WTC11 (cell line): ENCODE measurements around the gene TTLL12. TPM values are rescaled to one million over a fixed set of nuclear protein-coding genes. Genes with fewer than 3 reads are reported as not detected.

Experiments used
- ATAC-seq: fragments of 200-7000 bp; cut with Tn5 transposase; 2 replicates; pipeline ENCODE4 v1.10.0; 2021; ENCODE audit warnings: mild to moderate bottlenecking, moderate library complexity
- CTCF ChIA-PET: fragments of 300-600 bp; sonication (Branson Sonifier 250); formaldehyde crosslinking; loops from one replicate; lab custom pipeline; 2021; ENCODE audit warnings: antibody characterized with exemption; lab: Charles Lee
- POLR2A ChIA-PET: fragments of 350-600 bp; sonication (Branson Sonifier 250); formaldehyde crosslinking; loops from one replicate; lab custom pipeline; 2021; ENCODE audit warnings: antibody characterized with exemption; lab: Charles Lee
- DNase-seq: peaks from one replicate; pipeline ENCODE4 v3.0.0; 2021; ENCODE audit warnings: low spot score
- H3K27ac Mint-ChIP-seq: 2 replicates; pipeline ENCODE4 v1.8.0; 2021; ENCODE audit warnings: mixed read lengths
- H3K27me3 Mint-ChIP-seq: 2 replicates; pipeline ENCODE4 v1.8.0; 2021; ENCODE audit warnings: low read depth, mild to moderate bottlenecking, moderate library complexity, mixed read lengths
- H3K36me3 Mint-ChIP-seq: 2 replicates; pipeline ENCODE4 v1.8.0; 2021; ENCODE audit warnings: mixed read lengths
- H3K4me1 Mint-ChIP-seq: 2 replicates; pipeline ENCODE4 v1.8.0; 2022; ENCODE audit warnings: mixed read lengths
- H3K4me3 Mint-ChIP-seq: 2 replicates; pipeline ENCODE4 v1.8.0; 2021; ENCODE audit warnings: mild to moderate bottlenecking, moderate library complexity, mixed read lengths
- H3K9me3 Mint-ChIP-seq: 2 replicates; pipeline ENCODE4 v1.8.0; 2021; ENCODE audit warnings: mixed read lengths
- ATF2 ChIP-seq: sonication (generic); formaldehyde crosslinking; IDR thresholded peaks from 2 replicates; pipeline ENCODE4 v1.8.1; 2022; ENCODE audit warnings: low read depth, missing genetic modification reagents, borderline replicate concordance
- ATF6 ChIP-seq: sonication (generic); formaldehyde crosslinking; IDR thresholded peaks from 2 replicates; pipeline ENCODE4 v1.8.1; 2023; ENCODE audit warnings: mild to moderate bottlenecking, missing genetic modification reagents
- E2F1 ChIP-seq: sonication (generic); formaldehyde crosslinking; IDR thresholded peaks from 2 replicates; pipeline ENCODE4 v1.8.0; 2022; ENCODE audit warnings: mild to moderate bottlenecking, missing genetic modification reagents
- ELF4 ChIP-seq: sonication (generic); formaldehyde crosslinking; IDR thresholded peaks from 2 replicates; pipeline ENCODE4 v1.8.1; 2022; ENCODE audit warnings: low read depth, mild to moderate bottlenecking, moderate library complexity, missing genetic modification reagents
- EMX1 ChIP-seq: fragments of 250-450 bp; sonication (Bioruptor Pico); IDR thresholded peaks from 2 replicates; pipeline ENCODE4 v1.8.0; 2021; ENCODE audit warnings: mild to moderate bottlenecking
- FOXP1 ChIP-seq: sonication (generic); formaldehyde crosslinking; IDR thresholded peaks from 2 replicates; pipeline ENCODE4 v1.8.0; 2022; ENCODE audit warnings: missing genetic modification reagents, mild to moderate bottlenecking, moderate library complexity, borderline replicate concordance
- IRF1 ChIP-seq: sonication (generic); formaldehyde crosslinking; IDR thresholded peaks from 2 replicates; pipeline ENCODE4 v1.8.0; 2023; ENCODE audit warnings: missing genetic modification reagents
- JUN ChIP-seq: sonication (generic); formaldehyde crosslinking; IDR thresholded peaks from 2 replicates; pipeline ENCODE4 v1.8.0; 2023; ENCODE audit warnings: mild to moderate bottlenecking, missing genetic modification reagents
- KAT7 ChIP-seq: sonication (generic); formaldehyde crosslinking; IDR thresholded peaks from 2 replicates; pipeline ENCODE4 v1.8.1; 2023; ENCODE audit warnings: missing genetic modification reagents, mild to moderate bottlenecking, borderline replicate concordance
- MYBL2 ChIP-seq: sonication (generic); formaldehyde crosslinking; IDR thresholded peaks from 2 replicates; pipeline ENCODE4 v1.8.1; 2023; ENCODE audit warnings: mild to moderate bottlenecking, moderate library complexity, missing genetic modification reagents
- NFE2L1 ChIP-seq: sonication (generic); formaldehyde crosslinking; IDR thresholded peaks from 2 replicates; pipeline ENCODE4 v1.8.1; 2023; ENCODE audit warnings: missing genetic modification reagents
- SMAD3 ChIP-seq: sonication (generic); formaldehyde crosslinking; IDR thresholded peaks from 2 replicates; pipeline ENCODE4 v1.8.0; 2022; ENCODE audit warnings: missing genetic modification reagents, mild to moderate bottlenecking, borderline replicate concordance
- TP53 ChIP-seq: sonication (generic); formaldehyde crosslinking; IDR thresholded peaks from 2 replicates; pipeline ENCODE4 v1.8.1; 2023; ENCODE audit warnings: mild to moderate bottlenecking, missing genetic modification reagents
- ZNF138 ChIP-seq: sonication (generic); formaldehyde crosslinking; conservative IDR thresholded peaks from 2 replicates; pipeline ENCODE4 v1.8.1; 2022; ENCODE audit warnings: mild to moderate bottlenecking, moderate library complexity, missing genetic modification reagents
- ZNF423 ChIP-seq: fragments of 250-450 bp; sonication (Bioruptor Pico); IDR thresholded peaks from 2 replicates; pipeline ENCODE4 v2.1.2; 2022; ENCODE audit warnings: mild to moderate bottlenecking, moderate library complexity
- total RNA-seq: library from RNA; stranded (reverse); gene quantifications from 3 replicates; pipeline ENCODE4 v1.2.3, GENCODE V29; 2021
- TF ChIP-seq, protein P1 (sequence below): fragments of 250-450 bp; sonication (Bioruptor Pico); IDR thresholded peaks from 2 replicates; pipeline ENCODE4 v1.9.0; 2021; ENCODE audit warnings: mild to moderate bottlenecking
- TF ChIP-seq, protein P2 (sequence below): sonication (generic); formaldehyde crosslinking; IDR thresholded peaks from 2 replicates; pipeline ENCODE4 v1.8.0; 2022; ENCODE audit warnings: mild to moderate bottlenecking, missing genetic modification reagents
- TF ChIP-seq, protein P3 (sequence below): sonication (generic); formaldehyde crosslinking; IDR thresholded peaks from 2 replicates; pipeline ENCODE4 v1.8.1; 2022; ENCODE audit warnings: missing genetic modification reagents, borderline replicate concordance
- TF ChIP-seq, protein P4 (sequence below): sonication (generic); formaldehyde crosslinking; IDR thresholded peaks from 2 replicates; pipeline ENCODE4 v1.8.0; 2023; ENCODE audit warnings: missing genetic modification reagents, mild to moderate bottlenecking, borderline replicate concordance

TTLL12 gene
- total RNA-seq, 1 experiment from 2014 or later, result 134 TPM

DNA sequence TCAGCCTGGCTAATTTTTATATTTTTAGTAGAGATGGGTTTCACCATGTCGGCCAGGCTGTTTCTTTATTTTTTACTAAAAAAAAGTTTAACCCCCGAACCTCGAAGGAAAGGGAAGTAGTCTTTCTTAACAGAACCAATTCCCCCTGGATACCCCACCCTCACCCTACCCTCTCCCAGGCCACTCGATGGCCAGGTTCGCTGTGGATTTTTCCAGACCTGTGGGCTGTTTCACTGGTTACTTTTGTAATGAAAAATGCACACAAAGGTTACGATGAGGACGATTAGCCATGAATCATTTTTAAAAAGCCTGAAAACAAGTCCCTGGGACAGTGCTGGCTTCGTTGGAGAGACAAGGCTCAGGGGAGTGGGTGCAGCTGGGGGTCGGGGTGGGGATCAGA, 33.0 kb downstream of the TTLL12 start (continued):
- TF ChIP-seq SMAD3 (CRISPR knock-in tag) (no peak), ATF2 (CRISPR knock-in tag) (no peak), E2F1 (no peak), EMX1 (CRISPR knock-in tag) (no peak), FOXP1 (CRISPR knock-in tag) (no peak), ATF6 (CRISPR knock-in tag) (no peak), ELF4 (no peak), MYBL2 (CRISPR knock-in tag) (no peak)
- TF ChIP-seq, protein P1, sequence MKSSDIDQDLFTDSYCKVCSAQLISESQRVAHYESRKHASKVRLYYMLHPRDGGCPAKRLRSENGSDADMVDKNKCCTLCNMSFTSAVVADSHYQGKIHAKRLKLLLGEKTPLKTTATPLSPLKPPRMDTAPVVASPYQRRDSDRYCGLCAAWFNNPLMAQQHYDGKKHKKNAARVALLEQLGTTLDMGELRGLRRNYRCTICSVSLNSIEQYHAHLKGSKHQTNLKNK, result no peak
- TF ChIP-seq, protein P2, sequence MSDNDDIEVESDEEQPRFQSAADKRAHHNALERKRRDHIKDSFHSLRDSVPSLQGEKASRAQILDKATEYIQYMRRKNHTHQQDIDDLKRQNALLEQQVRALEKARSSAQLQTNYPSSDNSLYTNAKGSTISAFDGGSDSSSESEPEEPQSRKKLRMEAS (CRISPR knock-in tag), result no peak
- TF ChIP-seq, all 79 proteins: peak for 0

- Mint-ChIP-seq H3K9me3 (no peaks in the 10 kb centered on the region), H3K36me3 (no peaks in the 10 kb centered on the region), H3K4me3 (peak overlapping the region; percentile 49), H3K4me1 (peaks cover 8% of the 10 kb centered on the region), H3K27me3 (peaks cover 14% of the 10 kb centered on the region), H3K27ac (no peak overlapping the region)
- POLR2A ChIA-PET, result no interaction called here
- DNase-seq (no peak), ATAC-seq (peak; percentile 12)
- CTCF ChIA-PET, result interaction anchor here (1.0 kb wide), 1 partner anchor 285 kb away, joined by 4 read pairs; no protein-coding TSS in a partner anchor
- TF ChIP-seq, protein P3, sequence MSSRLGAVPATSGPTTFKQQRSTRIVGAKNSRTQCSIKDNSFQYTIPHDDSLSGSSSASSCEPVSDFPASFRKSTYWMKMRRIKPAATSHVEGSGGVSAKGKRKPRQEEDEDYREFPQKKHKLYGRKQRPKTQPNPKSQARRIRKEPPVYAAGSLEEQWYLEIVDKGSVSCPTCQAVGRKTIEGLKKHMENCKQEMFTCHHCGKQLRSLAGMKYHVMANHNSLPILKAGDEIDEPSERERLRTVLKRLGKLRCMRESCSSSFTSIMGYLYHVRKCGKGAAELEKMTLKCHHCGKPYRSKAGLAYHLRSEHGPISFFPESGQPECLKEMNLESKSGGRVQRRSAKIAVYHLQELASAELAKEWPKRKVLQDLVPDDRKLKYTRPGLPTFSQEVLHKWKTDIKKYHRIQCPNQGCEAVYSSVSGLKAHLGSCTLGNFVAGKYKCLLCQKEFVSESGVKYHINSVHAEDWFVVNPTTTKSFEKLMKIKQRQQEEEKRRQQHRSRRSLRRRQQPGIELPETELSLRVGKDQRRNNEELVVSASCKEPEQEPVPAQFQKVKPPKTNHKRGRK (CRISPR knock-in tag), result 0 out of 2 replicates have a peak, but pooled peaks have one; percentile 82
- TF ChIP-seq EMX1 (CRISPR knock-in tag) (no peak), IRF1 (CRISPR knock-in tag) (no peak)
Observed at GRCh38 chr22:43152357-43153071, 34.4 kb downstream of the TTLL12 start.

DNA sequence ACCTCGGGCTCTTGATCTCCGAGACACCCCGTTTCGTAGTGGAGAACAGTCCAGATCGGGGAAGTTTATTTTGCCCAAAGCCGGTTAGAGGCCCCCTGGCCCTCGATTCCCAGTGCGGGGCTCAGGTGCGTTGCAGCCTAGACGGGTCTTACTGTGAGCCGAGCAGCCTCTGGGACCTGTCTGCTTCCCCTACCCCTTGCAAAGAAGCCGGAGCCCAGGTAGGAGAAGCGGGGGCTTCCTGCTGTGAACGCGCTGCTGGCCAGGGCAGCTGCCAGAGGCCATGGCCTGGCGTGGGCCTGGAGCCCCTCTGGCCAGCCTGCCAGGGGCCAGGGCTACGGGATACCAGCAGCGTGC, 35.0 kb downstream of the TTLL12 start:
- Mint-ChIP-seq H3K4me1 (peaks cover 8% of the 10 kb centered on the region), H3K9me3 (no peaks in the 10 kb centered on the region), H3K27me3 (peaks cover 14% of the 10 kb centered on the region), H3K27ac (no peak overlapping the region), H3K36me3 (no peaks in the 10 kb centered on the region), H3K4me3 (peak overlapping the region; percentile 49)
- peak; percentile 16 for ATAC-seq
- POLR2A ChIA-PET, result no interaction called here
- DNase-seq, result no peak
- CTCF ChIA-PET, result no interaction called here
- no peak for TF ChIP-seq KAT7 (CRISPR knock-in tag)
- TF ChIP-seq JUN, result no peak
- TF ChIP-seq, protein P4, sequence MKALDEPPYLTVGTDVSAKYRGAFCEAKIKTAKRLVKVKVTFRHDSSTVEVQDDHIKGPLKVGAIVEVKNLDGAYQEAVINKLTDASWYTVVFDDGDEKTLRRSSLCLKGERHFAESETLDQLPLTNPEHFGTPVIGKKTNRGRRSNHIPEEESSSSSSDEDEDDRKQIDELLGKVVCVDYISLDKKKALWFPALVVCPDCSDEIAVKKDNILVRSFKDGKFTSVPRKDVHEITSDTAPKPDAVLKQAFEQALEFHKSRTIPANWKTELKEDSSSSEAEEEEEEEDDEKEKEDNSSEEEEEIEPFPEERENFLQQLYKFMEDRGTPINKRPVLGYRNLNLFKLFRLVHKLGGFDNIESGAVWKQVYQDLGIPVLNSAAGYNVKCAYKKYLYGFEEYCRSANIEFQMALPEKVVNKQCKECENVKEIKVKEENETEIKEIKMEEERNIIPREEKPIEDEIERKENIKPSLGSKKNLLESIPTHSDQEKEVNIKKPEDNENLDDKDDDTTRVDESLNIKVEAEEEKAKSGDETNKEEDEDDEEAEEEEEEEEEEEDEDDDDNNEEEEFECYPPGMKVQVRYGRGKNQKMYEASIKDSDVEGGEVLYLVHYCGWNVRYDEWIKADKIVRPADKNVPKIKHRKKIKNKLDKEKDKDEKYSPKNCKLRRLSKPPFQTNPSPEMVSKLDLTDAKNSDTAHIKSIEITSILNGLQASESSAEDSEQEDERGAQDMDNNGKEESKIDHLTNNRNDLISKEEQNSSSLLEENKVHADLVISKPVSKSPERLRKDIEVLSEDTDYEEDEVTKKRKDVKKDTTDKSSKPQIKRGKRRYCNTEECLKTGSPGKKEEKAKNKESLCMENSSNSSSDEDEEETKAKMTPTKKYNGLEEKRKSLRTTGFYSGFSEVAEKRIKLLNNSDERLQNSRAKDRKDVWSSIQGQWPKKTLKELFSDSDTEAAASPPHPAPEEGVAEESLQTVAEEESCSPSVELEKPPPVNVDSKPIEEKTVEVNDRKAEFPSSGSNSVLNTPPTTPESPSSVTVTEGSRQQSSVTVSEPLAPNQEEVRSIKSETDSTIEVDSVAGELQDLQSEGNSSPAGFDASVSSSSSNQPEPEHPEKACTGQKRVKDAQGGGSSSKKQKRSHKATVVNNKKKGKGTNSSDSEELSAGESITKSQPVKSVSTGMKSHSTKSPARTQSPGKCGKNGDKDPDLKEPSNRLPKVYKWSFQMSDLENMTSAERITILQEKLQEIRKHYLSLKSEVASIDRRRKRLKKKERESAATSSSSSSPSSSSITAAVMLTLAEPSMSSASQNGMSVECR, result 0 out of 2 replicates have a peak, but pooled peaks have one; percentile 11
- TF ChIP-seq NFE2L1, result no peak
- TF ChIP-seq, protein P2 (CRISPR knock-in tag), result no peak
- TF ChIP-seq ZNF138 (CRISPR knock-in tag), result no peak
- no peak for TF ChIP-seq ZNF423 (CRISPR knock-in tag)
- no peak for TF ChIP-seq TP53
